IPS DF 4.7 (cell line): ENCODE results near the gene KRTAP4-5.
"Not testable (repeated sequence)": the region's sequence is repeated elsewhere in the genome, so short reads cannot be mapped to it uniquely, and the experiment has no call there.

ENCODE experiments used
- DNase-seq: peaks from one replicate; pipeline ENCODE4 v3.0.0-alpha.2; 2013; ENCODE audit warnings: low spot score; ENCODE audit errors: extremely low read depth

The KRTAP4-5 gene

DNA sequence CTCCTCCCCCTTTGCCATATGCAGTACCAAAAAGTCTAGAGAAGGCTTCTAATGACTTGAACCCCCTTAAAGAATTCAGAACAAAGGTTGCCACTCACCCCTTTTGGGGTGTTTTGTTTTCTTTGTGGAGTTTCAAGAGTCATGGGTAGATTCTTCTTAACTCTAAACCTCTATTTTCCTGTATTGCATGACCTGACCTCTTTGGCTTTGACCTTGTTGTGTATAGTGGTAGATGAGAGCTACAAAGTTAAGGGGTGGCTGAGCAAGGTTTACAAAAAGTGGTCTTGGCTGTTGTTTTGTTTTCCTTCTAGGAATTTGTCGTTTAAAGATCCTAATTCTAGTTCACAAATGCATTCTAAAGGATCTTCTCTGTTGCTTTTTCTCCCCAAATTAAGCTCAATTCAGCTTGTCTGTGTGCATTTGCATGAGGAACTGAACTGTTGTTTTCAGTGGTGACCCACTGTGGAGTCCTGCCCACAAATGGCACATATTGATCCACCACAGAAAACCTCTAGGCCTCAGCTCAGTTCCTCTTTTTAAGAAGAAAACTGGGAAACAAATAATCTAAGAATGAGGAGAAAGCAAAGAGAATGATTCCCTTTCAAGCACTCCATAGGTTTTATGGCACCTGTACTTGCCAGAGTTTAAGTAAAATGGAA, 40.8 kb downstream of the KRTAP4-5 start:
- DNase-seq = not testable (repeated sequence)

DNA sequence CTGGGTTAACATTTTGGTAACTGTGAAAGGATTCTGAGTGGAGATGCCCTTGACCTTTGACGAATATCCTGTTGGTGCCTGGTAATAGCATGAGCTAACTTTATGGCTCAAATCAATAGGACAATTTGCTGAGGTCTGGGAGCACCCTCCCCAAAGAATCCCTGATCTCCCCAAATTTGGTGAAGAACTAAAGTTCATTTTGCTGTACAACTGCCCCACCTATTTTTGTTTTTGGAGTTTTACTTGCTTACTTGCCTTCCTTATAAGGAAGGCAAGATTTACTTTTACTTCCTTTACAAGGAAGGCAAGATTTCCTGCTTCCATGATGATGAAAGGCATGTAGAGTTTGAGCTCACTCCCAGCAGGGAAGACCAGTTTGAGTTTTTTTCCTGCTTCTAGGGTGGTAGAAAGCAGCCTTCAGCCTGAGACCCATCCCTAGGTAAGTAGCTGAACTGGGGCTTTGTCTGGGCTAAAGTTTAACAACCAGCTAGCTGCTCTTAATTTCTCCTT, 41.6 kb downstream of the KRTAP4-5 start:
- DNase-seq = no peak

GRCh38 chr17:41105347-41105746, 44.3 kb downstream of the KRTAP4-5 start, which contains the start of gene KRTAP4-9:
TSS of gene KRTAP4-9 (plus strand) at chr17:41105389. CDS start at chr17:41105389, 0 bp downstream.
- DNase-seq = not testable (repeated sequence)

DNA sequence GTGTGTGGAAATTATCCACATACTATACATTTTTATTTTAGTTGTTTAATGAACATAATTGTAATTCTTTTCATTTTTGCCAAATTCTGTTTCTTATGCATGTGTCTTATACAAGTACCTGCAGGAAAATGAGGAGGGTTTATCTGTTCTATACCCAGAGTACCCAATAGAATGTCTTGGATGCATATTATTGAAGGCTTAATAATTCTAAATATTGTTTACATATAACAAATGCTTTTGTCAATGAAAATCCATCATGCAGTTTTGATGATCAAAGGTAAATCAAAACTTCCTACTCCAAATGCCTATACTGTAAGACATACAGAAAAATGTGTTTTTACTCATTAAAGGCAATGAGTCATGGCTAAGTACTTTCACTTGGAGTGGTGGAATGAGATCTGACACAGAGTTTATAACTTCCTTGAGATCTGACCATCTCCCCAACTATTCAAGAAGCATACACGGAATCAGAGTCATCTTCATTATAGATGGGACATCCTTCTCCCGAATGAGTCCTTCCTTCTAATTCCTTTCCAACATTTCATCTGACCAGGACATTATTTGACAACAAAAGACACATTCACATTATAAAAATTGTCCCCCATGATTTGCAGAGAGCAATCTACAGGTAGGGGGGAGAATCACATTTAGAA, 45.1 kb downstream of the KRTAP4-5 start:
- DNase-seq = not testable (repeated sequence)

DNA sequence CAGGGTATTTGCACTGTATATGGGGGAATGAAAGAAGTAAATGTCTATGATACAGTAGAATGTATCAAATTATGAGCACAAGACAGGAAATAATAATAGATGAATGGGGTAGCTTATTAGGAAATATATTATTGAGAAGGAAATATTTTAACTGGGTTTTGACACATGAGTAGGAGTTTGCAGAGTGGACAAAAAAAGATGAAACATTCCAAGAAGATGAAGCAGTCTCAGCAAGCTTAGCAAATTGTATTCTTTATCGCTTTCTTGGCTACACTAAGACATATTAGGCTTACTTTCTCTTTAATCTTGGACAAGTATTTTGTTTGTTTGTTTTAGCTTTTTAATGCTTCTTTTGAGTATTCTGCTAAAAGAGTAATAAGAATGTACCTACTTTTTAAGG, 45.7 kb downstream of the KRTAP4-5 start:
- no peak for DNase-seq

- no peak for DNase-seq
These were observed 47.9 kb downstream of the KRTAP4-5 start, which contains the start of gene KRTAP4-16 for GRCh38 chr17:41101586-41102259. TSS of gene KRTAP4-16 (minus strand) at chr17:41102209. CDS start at chr17:41102209, 0 bp downstream.

GRCh38 chr17:41099682-41100480, 49.7 kb downstream of the KRTAP4-5 start:
- not testable (repeated sequence) for DNase-seq
